C1 segment of cervical spinal cord (tissue), 14 donors: ENCODE measurements around the gene BMF.
A peak's percentile ranks its signal among the peaks of the same experiment; 100 is the strongest.

ENCODE experiments used
- DNase-seq, 14 donors: peaks; one replicate each; lab custom pipeline; 2025; lab: John Stamatoyannopoulos, UW

The BMF gene

DNA sequence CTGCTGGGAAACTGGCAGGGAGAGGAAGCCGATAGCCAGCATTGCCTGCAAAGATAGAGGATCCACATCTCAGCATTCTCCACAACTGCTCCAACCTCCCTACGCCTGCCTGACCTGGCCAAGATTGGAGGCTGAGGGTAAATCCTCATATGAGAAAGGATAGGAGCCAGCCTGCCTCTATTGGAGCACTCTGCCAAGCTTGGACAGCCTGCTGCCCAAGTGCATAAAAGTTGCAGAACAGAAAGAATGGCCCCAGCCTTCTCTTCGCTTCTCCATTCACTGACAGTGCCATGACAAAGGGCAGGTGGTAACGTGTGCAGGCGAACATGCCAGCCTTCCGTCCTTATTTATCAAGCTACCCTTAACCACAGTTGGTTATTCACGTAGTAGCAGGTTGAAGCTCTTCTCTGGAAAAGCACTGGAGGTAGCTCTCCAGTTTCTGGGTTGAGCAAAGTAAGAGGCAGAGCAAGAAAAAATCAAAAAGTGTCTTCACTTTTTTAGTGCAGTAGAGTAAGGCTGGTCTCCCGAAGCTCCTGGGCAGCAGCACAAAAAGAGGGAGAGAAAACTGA lies 4.3 kb downstream of the BMF start:
- no peak for DNase-seq

DNA sequence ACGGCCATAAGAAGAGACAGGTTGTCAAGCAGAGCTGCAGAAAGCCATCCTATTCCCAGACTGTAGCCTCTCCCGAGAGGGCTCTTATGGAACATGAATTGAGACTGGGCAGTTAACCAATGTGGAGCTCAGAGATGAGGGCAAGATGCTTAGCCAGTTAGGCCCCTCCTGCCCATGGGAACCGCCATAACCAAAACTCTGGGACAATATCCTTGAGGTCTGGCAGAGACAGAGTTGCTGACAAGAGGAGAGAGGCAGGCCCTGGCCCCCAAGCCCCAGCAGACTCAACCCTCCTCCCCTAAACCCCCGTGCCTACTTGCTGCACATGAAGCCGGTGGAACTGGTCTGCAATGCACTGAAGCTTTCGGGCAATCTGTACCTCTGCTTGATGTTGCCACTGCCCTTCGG lies 4.8 kb downstream of the BMF start:
- peak in 2 of 14 donors; percentile 54 to 65 for DNase-seq

DNA sequence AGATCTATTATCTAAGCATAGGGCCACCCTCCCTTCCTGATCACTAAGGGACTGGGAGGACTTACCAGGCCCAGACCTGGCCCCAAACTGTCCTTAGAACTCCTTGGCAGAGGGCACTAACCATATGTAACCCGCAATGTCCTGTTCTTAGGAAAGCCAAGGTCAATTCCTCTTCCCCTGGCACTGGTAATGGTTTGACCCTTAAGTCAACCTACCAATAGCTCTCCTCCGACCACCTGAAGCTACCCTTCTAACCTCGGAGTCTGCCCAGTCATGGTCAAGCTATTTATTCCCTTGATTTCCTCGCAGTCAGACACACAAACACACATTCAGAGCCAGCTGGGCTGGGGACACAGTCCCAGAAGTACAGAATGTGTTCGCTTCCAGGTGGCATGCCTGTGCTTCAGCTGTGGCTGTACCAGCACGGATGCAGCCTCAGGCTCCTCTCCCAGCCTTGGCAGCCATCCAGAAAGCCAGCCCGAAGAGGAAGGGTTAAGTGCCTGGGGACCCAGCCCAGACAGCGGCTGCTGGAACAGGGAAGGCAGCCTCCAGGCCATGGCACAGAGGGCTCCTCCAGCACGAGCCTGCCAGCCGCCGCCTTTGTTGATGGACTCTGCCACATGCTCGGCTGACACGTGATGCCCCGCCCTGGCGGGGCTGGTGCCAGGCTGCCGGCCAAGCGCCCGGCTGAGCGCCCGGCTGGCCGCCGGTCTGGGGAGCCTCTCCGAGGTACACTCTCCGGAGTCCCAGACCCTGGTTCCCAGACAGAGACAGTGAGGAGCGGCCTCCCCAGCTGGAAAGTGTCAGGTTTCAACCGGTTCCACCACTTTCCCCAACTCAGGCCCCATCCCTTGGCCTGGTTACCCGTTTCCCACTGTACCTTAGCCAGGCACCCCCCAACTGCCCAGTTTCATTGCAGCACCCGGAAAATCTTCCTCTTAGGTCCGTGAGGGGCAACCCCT lies 5.5 kb downstream of the BMF start:
- peak in 12 of 14 donors; percentile 68 to 91 (median 84) for DNase-seq

DNA sequence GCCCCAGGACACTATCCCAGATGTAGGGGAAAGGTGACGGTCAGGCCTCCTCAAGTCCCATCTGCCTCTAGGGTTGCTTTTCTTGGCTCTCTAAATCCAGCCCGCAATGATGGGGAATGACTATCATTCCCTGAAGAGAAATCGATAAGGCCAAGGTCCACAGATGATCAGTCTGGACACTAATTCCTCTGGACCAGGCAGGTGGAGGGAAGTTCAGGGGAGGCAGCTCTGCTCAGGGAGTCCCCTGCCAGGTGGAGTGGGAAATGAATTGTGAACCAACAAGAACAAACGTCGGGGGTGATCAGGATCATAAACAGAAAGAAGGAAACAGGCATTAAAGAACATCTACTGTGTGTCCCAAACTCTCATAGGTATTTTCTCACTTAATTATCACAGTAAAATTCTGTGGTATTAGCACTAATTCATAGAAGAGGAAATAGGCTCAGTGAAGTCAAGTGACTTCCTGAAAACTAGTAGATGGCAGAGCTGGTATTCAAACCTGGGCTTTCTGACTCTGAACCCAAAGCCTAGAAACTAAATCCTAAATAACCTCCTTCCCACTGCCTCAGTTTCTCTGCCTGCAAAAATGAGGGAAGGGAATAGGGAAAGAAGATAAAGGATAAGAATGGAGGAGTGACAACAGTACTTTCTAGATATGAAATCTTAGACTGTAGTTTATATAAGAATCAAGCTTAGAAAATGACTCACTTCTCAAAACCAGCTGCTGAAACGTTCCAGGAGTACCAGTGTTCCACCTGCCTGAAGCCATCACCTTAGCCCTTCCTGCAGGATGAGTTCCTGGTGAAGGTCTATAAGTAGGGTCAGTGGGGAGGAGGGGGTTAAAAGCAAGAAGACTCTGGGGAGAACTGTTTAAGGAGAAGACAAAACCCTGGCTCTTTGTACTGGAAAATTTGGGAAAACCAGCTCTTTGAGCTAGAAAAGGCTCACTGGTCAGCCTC lies 7.5 kb downstream of the BMF start:
- no peak for DNase-seq

DNA sequence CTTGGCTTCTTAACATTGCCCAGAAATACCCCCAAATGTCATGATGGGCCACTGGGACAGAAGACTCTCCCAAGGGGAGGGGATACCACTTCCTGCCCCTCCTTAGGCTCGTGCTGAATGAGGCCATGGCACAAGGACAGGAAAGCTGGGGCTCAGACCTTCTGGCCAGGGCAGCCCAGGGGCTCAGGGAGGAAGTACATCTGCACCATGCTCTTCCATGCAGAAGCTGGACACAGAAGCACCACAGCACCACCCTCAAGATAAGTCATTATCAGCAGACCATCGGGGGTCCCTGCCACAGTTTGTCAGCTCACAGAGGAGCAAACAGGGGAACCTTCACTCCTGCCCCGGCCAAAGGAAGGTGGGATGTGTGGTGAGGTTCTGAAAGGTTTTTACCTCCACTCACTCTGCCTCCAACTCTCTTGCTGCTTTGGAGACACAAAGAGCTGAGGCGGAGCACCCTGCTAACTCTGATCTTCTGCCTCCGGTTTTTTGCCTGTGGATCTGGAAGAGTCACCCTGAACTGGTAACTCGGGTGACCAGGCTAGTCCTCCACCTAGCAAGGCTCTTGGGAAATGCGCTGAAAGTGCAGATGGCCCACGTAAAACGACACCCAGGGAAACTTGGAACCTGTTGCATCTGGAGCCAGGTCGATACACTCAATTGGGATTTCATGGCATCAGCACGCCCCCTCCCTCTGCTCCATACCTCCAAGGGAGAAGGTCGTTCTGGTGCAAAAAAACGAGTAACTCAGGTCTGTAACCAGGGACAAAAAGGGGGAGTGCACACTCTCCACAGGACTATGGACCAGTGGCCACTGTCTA lies 8.3 kb downstream of the BMF start:
- no peak for DNase-seq

DNA sequence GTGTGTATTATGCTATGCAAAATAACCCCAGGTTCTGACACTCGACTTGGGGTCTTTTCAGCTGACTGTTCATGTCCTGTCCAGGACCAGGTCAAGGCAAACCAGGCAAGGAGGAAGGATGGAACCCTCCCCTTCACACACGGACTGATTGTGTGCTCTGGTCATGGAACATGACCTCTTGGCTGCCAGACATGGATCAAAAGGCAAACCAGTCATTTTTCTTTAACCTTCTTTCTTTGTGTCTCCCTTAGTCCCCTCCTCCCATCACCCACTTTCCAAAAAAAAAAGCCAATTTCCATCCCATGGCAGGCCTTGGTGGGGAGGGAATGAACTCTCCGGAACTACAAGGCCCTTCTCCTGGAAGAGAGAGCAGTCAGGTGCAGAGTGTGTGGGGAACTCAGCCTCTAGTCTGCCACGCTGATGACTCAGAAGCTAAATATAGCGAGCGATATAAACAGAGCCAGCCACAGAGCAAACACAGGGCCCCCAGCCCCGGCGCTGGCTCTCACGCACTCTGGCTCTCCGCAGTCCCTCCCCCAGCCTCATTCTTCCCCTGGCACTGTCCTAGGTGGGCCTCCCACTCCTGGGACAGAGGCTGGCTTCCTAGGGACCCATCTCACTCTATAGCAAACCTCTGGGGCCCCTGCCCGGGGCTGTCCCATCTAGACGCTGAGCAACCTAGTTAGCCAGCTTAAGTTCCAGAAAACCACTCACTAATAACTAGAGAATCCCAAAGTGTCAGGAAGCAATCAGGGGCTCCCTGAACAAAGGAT lies 10.0 kb downstream of the BMF start:
- peak in 11 of 14 donors; percentile 16 to 73 (median 49) for DNase-seq

DNA sequence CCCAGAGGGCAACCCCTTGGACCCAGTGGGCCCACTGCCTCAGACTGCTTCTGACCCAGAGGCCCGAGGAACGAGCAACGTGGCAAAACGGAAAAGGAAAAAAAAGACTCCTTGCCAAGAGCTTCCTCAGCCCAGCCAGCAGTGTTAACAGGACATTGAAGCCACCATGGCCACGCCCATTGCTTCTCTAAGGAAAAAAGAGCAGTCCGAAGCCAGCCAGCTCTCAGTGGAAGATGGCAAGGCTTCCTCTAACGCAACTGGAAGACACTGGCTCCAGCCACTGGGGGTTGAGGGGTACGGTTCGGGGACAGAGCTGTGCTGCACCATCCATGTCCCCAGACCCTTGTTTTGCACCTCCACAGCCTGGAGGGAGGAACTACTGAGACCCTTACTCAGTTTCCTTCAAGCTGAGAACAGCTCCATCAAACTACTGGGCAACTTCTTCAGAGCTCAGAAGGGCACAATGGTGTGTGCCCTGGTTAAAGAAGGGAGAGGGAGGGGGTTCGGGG lies 10.7 kb downstream of the BMF start:
- DNase-seq = peak in 2 of 14 donors; percentile 16 to 20

DNA sequence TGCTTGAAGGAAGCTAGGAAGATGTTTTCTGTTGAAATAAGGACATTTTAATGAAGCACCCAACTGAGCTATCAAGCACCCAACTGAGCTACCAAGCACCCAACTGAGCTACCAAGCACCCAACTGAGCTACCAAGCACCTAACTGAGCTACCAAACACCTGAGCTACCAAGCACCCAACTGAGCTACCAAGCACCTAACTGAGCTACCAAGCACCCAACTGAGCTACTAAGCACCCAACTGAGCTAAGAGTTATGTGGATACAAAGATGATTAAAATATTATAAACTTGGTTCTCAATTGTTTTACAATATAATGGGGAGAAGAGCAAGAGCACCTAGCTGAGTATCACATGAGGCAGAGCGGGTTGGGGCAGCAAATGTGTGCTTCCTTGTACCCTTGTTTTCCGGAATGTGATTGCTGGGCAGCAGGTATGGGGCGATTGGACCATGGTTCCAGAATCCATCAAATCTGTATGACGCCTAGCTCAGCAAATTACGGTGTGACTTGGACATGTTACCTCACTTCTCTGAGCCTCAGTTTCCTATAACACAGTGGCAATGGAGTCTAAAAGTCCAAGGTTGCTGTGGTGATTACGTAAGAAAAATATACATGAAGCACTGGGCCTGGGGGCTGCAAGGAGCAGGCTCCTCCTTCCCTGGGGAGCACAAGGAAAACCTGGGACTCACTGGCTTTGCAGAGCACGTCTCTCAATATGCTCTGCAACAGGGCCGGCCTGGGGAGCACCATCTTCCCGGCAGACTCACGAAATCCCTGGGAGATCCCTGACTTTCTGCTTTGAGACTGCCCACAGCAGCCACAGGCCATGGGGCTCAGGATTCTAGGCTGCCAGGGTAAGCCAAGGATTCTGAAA lies 11.3 kb downstream of the BMF start:
- DNase-seq = no peak

DNA sequence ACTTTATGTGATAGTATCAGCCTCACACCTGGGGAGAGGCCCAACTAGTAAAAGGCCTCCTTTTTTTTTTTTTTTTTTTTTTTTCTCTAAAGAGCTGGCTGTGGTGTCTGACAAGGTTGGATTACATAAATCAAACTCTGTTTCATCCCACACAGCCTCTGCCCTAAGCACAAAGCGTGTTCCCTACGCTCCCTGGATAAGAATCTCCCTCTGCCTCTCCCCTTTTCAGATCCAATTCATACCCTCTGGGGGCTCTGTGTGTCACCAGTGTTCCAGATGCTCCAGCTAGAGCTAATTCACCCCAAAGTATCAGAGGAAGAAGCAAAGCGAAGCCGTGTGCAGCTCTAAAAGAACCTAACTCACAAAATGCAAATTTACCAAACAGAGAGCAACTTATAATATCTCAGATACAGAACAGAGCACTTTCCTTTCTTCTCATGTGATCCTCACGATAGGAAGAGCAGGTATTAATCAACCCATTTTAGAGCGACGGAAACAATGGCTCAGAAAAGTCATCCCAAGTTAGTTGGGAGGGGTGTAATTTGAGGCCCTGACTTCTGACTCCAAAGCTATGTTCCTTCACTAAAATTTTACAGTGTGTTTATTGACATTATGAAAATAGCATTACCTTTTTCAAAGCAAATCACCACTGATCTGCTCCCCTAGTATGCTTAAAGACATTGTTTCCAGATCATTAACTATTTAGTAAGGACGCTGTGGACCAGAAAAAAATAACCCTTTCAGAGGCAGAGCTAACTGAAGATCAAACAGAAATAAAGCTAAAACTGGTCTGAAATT lies 12.4 kb downstream of the BMF start:
- no peak for DNase-seq

DNA sequence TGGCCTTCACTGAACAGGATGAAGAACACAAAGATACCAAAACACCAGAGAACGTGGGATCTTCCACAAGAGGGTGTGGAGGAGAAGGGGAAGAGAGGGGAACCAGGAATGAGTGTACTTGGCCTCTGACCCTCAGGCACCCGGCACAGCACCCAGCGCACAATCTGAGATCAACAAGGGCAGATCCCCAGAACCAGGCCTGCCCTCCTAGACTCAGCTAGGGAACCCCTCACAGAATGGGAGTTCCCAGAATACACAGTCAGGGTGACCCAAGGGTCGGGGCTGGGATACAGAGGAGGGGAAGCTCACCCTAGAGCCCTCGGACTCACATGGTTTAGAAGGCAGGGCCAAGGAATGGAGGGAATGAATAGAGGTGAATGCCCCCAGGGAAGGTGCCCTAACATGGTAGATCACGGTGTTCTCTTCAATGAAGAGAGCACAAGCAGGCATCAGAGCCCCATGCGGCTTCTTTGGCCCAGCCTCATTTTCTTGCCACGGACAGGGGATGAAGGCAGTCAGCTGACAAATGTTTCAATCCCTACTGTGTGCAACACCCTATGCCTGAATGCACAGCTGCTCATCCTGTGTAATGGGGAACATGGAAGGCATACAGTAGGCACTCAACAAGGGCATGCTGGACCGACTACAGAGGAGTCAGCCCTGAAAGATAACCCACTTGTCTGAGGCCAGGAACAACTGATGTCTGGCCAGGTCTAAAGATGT lies 13.1 kb downstream of the BMF start:
- no peak for DNase-seq

DNA sequence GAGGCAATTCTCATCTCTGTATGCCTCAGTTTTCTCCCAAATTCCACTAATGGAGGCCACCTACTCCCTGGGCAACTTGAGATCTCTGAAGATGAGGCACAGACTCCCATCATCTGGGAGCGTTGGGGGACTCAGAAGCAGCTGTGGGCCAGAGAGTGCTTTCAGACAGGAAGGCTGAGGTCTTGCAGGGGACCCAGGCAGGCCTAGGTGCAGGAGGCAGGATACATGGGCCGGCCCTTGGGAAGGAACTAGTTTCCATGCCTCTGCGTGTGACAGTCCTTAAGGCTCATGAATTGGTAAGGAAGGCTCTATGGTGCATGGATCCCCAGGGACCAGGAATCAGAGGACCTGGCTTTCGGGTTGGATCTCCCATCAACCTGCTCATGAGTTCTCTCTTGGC lies 14.5 kb downstream of the BMF start:
- no peak for DNase-seq

DNA sequence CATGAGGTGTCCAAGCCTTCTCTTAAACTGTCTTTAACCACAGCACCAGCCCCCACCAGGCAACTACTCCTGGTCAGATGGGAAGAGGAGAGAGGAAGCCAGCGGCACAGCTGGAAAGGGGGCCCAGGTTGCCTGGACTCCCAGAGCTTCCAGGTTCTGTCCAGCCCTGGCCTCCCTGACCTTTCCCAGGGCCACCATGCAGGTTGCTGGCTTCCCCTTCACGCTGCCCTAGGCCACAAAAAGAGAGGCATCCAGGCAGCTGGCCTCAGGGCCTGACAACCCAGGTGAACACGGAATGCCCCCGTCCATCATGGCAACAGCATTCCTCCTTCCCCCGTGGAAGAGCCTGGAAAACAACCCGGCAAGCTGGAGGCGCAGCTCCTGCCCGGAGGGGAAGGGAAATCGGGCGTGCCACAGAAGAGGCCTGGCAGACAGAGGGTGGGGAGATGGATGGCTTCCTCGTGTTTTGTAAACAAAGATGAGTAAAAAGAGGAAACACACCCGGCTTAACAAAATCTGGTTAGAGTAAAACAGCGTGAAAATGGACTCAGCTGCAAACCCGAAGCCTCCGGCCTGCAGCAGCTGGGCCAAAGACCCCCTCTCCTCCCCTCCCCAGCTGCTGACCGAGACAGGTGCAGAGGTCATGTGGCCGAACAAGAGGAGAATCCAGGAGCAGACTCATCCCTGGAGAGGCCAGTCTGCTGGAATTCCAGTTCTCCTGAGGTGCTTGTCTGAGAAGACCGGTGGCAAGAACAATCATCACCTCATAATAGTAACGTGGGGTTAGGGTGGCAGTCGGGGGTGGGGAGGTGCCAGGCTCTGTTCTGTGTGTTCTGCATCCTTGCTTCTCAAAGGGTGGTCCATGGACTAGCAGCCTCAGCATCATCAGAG lies 15.5 kb downstream of the BMF start:
- no peak for DNase-seq

DNA sequence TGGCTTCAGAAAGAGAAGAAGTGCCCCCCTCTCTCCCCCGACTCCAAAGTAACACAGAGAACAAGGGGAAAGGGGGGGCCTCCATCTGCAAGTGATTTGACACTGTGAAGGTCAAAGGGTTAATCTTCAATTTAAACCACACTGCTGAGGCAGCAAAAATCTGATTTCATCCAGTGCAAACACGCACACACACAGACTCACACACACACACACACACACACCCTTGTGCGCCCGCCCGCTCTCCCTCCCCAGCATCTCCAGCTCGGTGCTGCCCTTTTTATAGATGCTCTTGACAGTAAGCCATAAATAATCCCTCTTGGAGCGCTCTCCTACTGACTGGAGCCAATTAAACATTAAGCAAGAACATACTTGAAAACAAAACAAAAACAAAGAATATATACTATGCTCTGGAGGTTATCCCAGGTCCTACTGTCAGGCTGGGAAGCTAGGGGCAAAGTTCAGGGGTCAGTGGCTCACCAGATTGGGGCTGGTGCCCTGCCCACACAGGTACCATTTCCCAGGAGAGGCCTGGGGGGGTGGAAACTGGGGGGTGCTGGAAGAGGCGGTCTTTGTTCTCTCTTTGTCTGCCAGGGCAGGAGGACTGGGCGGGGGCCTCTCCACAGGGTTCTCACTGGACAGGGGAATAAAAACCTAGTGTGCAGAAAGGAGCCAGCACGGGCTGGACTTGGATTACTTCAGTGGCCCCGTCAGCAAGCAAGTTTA lies 16.3 kb downstream of the BMF start:
- DNase-seq = no peak

DNA sequence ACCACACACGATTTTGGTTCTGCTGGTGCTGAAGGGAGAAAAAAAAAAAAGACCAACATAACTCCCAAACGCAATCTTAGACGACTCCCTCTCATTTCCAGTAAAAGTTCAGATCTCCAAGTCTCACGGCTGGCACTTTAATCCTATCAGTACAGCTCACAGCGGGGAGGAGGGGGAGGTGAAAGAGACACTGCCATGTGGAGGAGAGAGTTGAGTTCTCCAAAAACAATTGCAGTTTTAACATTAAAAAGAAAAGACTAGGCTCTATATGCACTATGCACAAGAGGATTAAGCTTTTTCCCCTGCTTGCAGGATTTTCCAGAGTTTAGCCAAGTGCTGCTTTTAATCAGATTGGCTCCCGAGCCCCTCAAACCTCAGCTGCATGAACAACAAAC lies 16.8 kb downstream of the BMF start:
- DNase-seq = no peak

DNA sequence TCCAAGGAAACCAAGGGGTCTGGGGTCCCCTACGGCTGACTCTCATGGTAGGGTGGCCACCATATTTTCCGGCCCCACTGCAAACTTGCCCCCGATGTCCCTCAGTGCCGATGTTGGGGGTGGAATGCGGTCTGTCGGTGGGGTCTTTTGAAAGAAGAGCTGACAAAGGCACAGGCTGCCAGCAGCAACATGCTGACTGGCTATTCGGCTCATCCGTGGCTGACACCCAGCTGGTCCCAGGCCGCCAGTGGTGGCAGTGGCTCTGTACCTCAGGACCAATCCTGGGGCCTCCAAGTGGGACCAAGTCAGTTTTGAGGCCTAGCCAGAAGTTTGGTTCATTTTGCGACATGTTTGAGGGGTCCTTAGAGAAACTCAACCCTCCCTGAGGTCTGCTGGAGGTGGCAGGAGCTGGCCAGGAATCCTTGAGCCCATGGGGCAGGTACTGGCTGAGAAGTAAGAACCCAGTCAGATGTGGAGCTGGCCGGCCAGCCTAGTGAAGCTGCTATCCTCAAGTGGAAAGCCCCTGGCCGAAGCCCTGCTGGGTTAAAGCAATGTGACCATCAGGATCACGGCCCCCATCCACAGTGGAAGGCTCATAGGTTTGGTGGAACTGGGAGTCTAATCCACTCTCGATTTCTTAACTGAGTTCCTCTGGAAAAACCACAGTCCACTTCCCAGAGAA lies 17.8 kb downstream of the BMF start:
- DNase-seq = no peak
